Lung (tissue), 12 donors: ENCODE results near the gene PRR22. TPM values are rescaled to one million over a fixed set of nuclear protein-coding genes. Genes with fewer than 3 reads are reported as not detected.

Experiments used
- ATAC-seq: fragments of 200-7000 bp; cut with Tn5 transposase; one replicate; pipeline ENCODE4 v1.9.1; 2020; ENCODE audit warnings: moderate number of reproducible peaks; ENCODE audit not compliant: insufficient read depth, low FRiP score
- DNase-seq, 3 donors: peaks; one replicate each; pipeline ENCODE4 v3.0.0-alpha.2; 2013 to 2017
- H3K27ac ChIP-seq, 2 donors: one replicate each; pipeline ENCODE4 v1.5.1; 2013; ENCODE audit warnings: mild to moderate bottlenecking in 2 of 2, moderate library complexity in 2 of 2, control low read depth in 1 of 2, inconsistent platforms in 1 of 2, low read depth in 1 of 2, low read length in 1 of 2
- H3K27me3 ChIP-seq, 3 donors: one replicate each; pipeline ENCODE4 v1.5.1; 2013; ENCODE audit warnings: low read length in 2 of 3; ENCODE audit not compliant: control insufficient read depth in 3 of 3, insufficient read depth in 3 of 3
- H3K36me3 ChIP-seq, 4 donors: one replicate each; pipeline ENCODE4 v1.5.1; 2013; ENCODE audit warnings: low read length in 4 of 4, mild to moderate bottlenecking in 1 of 4, moderate library complexity in 1 of 4; ENCODE audit not compliant: control insufficient read depth in 4 of 4, insufficient read depth in 4 of 4
- H3K4me1 ChIP-seq, 5 donors: one replicate each; pipeline ENCODE4 v1.5.1; 2013; ENCODE audit warnings: low read length in 5 of 5, mild to moderate bottlenecking in 2 of 5, moderate library complexity in 1 of 5; ENCODE audit not compliant: control insufficient read depth in 5 of 5, insufficient read depth in 5 of 5
- H3K4me3 ChIP-seq: one replicate; pipeline ENCODE4 v1.5.1; 2013; ENCODE audit warnings: mild to moderate bottlenecking, control low read depth, moderate library complexity
- H3K9ac ChIP-seq, 2 donors: one replicate each; pipeline ENCODE4 v1.5.1; 2013; ENCODE audit warnings: low read length in 2 of 2, control low read depth in 1 of 2; ENCODE audit not compliant: insufficient read depth in 1 of 2
- H3K9me3 ChIP-seq, 4 donors: one replicate each; pipeline ENCODE4 v1.5.1; 2013; ENCODE audit warnings: low read length in 3 of 4, mild to moderate bottlenecking in 1 of 4, moderate library complexity in 1 of 4; ENCODE audit not compliant: control insufficient read depth in 4 of 4, insufficient read depth in 3 of 4
- WGBS, 2 donors: extraction: QIAGEN DNeasy Blood & Tissue Kit; methylation state at CpG; one replicate each; pipeline ENCODE4 v1.1.7; 2013; 5-methylcytosine and 5-hydroxymethylcytosine counted together
- polyA plus RNA-seq, 2 donors: library from polyadenylated mRNA; stranded (reverse); fragments of 200-250 nt; gene quantifications; one replicate each; pipeline ENCODE4 v1.2.1, GENCODE V29; 2013
- total RNA-seq, 2 donors: library from RNA; depleted of rRNA in 1 of 2; stranded (reverse); fragments of >200 nt in 1 of 2; gene quantifications; one replicate each; pipeline ENCODE4 v1.2.1, GENCODE V29; 2014 to 2021
- TF ChIP-seq, protein P1 (sequence below): IDR thresholded peaks from 2 replicates; pipeline ENCODE4 v1.5.1; 2012; ENCODE audit warnings: mild to moderate bottlenecking; ENCODE audit errors: control extremely low read depth, extremely low read depth
- donor health status: control.
- donor health status: control.
- donor health status: Bipolar disorder and iron deficiency.
- donor health status: healthy.
- donor health status: DM: yes; HTN: yes; CAD: no.

Gene PRR22
- total and polyA plus RNA-seq, 4 donors = 0.20 to 6.8 (median 4.4) TPM

DNA sequence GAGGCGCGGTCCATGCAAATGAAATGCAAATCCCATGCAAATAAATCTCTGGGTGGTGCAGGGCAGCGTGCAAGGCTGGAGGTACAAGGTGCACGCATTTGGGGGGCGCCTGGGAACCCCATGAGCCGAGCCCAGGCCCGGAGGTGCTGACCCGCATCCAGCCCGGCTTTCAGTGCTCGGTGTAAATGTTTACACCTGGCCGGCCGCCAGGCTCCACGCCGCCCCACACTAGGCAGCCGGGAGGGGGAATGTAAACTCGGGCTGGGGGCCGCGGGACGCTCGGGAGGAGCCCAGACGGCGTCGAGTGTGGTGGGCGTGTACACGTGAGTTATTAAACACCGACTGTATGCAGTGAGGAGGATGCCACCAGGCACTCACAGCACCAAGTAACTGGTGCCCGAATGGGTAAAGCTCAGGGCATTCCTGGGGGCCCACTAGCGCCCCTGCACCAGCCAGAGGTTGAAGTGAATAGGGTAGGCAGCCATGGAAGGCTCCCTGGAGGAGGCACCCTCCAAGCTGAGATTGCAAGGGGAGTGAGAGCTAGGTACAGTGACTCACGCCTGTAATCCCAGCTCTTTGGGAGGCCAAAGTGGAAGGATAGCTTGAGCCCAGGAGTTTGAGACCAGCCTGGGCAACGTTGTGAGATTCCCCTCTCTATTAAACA is 37.8 kb upstream of the PRR22 start:
- Histone ChIP-seq H3K27ac (no peak overlapping the region), H3K4me3 (no peak overlapping the region), H3K9ac (no peak overlapping the region), H3K4me1 (peaks cover 0 to 5% (median 0%) of the 10 kb centered on the region in 5 donors), H3K9me3 (peaks cover 0 to 2% (median 0%) of the 10 kb centered on the region in 4 donors), H3K27me3 (no peaks in the 10 kb centered on the region), H3K36me3 (no peaks in the 10 kb centered on the region)
- DNase-seq (no peak), ATAC-seq (no peak)
- TF ChIP-seq, protein P1, sequence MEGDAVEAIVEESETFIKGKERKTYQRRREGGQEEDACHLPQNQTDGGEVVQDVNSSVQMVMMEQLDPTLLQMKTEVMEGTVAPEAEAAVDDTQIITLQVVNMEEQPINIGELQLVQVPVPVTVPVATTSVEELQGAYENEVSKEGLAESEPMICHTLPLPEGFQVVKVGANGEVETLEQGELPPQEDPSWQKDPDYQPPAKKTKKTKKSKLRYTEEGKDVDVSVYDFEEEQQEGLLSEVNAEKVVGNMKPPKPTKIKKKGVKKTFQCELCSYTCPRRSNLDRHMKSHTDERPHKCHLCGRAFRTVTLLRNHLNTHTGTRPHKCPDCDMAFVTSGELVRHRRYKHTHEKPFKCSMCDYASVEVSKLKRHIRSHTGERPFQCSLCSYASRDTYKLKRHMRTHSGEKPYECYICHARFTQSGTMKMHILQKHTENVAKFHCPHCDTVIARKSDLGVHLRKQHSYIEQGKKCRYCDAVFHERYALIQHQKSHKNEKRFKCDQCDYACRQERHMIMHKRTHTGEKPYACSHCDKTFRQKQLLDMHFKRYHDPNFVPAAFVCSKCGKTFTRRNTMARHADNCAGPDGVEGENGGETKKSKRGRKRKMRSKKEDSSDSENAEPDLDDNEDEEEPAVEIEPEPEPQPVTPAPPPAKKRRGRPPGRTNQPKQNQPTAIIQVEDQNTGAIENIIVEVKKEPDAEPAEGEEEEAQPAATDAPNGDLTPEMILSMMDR = no peak
- 35 to 53% methylated on average over 30 of the region's 30 CpGs for WGBS, 2 donors

DNA sequence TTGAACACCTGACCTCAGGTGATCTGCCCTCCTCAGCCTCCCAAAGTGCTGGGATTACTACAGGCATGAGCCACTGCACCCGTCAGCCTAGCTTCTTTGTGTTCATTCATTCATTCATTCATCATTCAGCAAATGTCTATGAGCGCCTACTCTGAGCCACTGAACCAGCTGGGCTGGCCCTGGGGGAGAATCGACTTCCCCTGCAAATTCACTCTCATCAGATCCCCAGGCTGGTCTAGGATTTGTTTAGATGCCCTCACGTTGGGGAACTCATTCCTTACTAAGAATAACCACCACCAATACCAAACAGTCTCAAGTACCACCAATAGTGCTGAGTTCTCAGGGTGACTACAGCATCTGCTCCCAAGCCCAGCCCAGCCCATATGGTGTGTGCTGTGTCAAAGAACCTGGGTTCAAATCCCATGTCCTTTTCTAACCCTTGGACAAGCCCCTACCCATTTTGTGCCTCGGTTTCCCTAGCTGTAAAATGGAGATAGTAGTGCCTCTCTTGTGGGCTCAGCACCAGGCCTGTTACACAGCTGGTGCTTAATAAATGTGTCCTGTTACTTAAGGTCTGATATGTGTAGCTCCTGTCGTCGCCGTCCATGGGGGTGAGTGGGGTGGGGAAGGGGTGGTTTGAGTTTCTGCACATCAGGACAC is 37.1 kb upstream of the PRR22 start:
- Histone ChIP-seq H3K4me3 (no peak overlapping the region), H3K9me3 (peaks cover 0 to 2% (median 0%) of the 10 kb centered on the region in 4 donors), H3K9ac (no peak overlapping the region), H3K27me3 (no peaks in the 10 kb centered on the region), H3K4me1 (peaks cover 0 to 5% (median 0%) of the 10 kb centered on the region in 5 donors), H3K27ac (no peak overlapping the region), H3K36me3 (no peaks in the 10 kb centered on the region)
- 56 to 58% methylated on average over 8 of the region's 8 CpGs for WGBS, 2 donors
- TF ChIP-seq, protein P1 = no peak
- ATAC-seq (no peak), DNase-seq (no peak)

DNA sequence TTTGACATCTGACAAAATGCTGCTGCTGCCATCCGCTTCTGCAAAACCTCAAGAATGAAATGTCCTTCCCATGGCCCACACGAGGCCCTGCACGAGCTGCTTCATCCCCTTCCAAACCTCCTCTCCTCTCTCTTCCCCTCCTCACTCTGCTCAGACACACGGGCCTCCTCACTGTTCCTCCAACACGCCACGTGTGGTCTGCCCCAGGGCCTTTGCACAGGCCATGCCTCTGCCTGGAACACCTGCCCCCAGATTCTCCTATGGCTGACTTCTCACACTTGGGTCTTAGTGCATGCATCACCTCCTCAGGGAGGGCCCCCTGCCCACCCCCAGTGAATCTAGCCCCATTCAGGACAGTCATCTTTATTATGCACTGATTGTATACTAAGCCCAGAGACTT is 36.2 kb upstream of the PRR22 start:
- no peak for ATAC-seq
- no peak overlapping the region for H3K4me3 ChIP-seq
- H3K36me3 ChIP-seq = no peaks in the 10 kb centered on the region
- peaks cover 0 to 5% (median 0%) of the 10 kb centered on the region in 5 donors for H3K4me1 ChIP-seq
- H3K27me3 ChIP-seq = no peaks in the 10 kb centered on the region
- peaks cover 0 to 2% (median 0%) of the 10 kb centered on the region in 4 donors for H3K9me3 ChIP-seq
- no peak overlapping the region for H3K27ac ChIP-seq
- DNase-seq = no peak
- H3K9ac ChIP-seq = no peak overlapping the region
- TF ChIP-seq, protein P1 = no peak
- 58 to 63% methylated on average over 6 of the region's 6 CpGs for WGBS, 2 donors
